Measurements from ENCODE around the gene ASCC2. TPM values are rescaled to one million over a fixed set of nuclear protein-coding genes. Genes with fewer than 3 reads are reported as not detected.
"Not testable (repeated sequence)": the region's sequence is repeated elsewhere in the genome, so short reads cannot be mapped to it uniquely, and the experiment has no call there.

The ASCC2 gene
- total and polyA plus RNA-seq, 2 donors (not counting 1 experiment from before 2014, with no cell fraction given): 23.8 to 30.5 TPM

DNA sequence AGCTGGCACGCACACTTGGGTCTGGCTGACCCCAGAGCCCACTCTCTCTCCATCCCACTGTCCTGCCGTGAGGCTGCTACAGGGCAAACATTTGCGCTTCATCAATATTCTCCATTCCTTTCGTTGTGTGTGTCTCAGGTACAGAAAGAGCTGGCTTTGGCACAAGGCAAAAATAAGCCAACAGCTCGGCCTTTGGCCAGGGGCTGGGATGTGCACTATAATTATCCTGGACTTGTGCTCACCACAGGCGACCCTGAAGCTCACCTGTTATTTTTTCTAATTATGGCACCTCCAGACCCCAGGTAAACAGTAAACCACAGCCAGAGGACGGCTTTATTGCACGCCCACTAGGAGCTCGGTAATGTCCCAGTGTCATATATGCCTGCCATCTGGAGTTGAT is 82.2 kb downstream of the ASCC2 start:
- no peak overlapping the region for H3K4me3 ChIP-seq (replicated peaks in 1 of 4; ENCODE audit: control extremely low read depth in 1 of 4, insufficient read depth in 1 of 4, low read depth in 3 of 4, low read length in 4 of 4)
- H4K20me1 ChIP-seq (ENCODE audit: control insufficient read depth, extremely low read depth, insufficient read depth, low read length): no peaks in the 10 kb centered on the region
- no peak overlapping the region for H3K9ac ChIP-seq (ENCODE audit: insufficient read depth, low read length)
- H3K79me2 ChIP-seq (ENCODE audit: control insufficient read depth, insufficient read depth, low read length): no peaks in the 10 kb centered on the region
- no peak overlapping the region for H3K4me2 ChIP-seq (ENCODE audit: extremely low read depth, insufficient read depth, low read length)
- no peak for DNase-seq (ENCODE audit: low read depth in 2 of 2)
- no peaks in the 10 kb centered on the region for H3K36me3 ChIP-seq (ENCODE audit: control insufficient read depth, insufficient read depth, low read length)
- no peak overlapping the region for H3K27ac ChIP-seq (ENCODE audit: insufficient read depth, low read length)
- H3K9me3 ChIP-seq (ENCODE audit: control insufficient read depth, insufficient read depth, low read depth, low read length): no peaks in the 10 kb centered on the region
- no peaks in the 10 kb centered on the region for H3K4me1 ChIP-seq (ENCODE audit: control insufficient read depth, extremely low read depth, insufficient read depth, low read length)
- TF ChIP-seq EZH2 (IDR thresholded peaks at IDR 0.05; ENCODE audit: low read length, missing control alignments): no peak
- TF ChIP-seq, protein P1, sequence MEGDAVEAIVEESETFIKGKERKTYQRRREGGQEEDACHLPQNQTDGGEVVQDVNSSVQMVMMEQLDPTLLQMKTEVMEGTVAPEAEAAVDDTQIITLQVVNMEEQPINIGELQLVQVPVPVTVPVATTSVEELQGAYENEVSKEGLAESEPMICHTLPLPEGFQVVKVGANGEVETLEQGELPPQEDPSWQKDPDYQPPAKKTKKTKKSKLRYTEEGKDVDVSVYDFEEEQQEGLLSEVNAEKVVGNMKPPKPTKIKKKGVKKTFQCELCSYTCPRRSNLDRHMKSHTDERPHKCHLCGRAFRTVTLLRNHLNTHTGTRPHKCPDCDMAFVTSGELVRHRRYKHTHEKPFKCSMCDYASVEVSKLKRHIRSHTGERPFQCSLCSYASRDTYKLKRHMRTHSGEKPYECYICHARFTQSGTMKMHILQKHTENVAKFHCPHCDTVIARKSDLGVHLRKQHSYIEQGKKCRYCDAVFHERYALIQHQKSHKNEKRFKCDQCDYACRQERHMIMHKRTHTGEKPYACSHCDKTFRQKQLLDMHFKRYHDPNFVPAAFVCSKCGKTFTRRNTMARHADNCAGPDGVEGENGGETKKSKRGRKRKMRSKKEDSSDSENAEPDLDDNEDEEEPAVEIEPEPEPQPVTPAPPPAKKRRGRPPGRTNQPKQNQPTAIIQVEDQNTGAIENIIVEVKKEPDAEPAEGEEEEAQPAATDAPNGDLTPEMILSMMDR (conservative IDR thresholded peaks at IDR 0.05 in 1 of 2, IDR thresholded peaks at IDR 0.05 in 1 of 2; ENCODE audit: low read depth in 1 of 2, low read length in 2 of 2): no peak
- H2AFZ ChIP-seq (ENCODE audit: low read length): no peak overlapping the region
- no peaks in the 10 kb centered on the region for H3K27me3 ChIP-seq (ENCODE audit: control insufficient read depth, insufficient read depth, low read length)

DNA sequence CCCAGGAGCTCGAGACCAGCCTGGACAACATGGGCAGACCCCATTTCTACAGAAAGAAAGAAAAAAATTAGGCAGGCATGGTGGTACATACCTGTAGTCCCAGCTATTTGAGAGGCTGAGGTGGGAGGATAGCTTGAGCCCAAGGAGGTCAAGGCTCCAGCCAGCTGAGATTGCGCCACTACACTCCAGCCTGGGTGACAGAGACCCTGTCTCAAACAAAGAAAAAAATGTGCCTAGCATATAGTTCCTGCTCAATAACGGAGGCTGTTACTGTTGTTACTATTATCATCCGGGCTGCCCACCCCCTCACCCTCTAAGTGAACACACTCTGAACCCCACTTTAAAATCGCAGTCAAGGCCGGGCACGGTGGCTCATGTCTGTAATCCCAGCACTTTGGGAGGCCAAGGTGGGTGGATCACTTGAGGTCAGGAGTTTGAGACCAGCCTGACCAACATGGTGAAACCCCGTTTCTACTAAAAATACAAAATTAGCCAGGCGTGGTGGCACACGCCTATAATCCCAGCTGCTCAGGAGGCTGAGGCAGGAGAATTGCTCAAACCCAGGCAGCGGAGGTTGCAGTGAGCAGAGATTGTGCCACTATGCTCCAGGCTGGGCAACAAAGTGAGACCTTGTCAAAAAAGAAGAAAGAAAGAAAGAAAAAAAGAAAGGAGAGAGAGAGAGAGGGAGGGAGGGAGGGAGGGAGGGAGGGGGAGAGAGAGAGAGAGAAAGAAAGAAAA is 83.2 kb downstream of the ASCC2 start:
- H3K27ac ChIP-seq (ENCODE audit: insufficient read depth, low read length); H3K4me1 ChIP-seq (ENCODE audit: control insufficient read depth, extremely low read depth, insufficient read depth, low read length); DNase-seq (ENCODE audit: low read depth in 2 of 2); H3K4me2 ChIP-seq (ENCODE audit: extremely low read depth, insufficient read depth, low read length); H3K4me3 ChIP-seq (replicated peaks in 1 of 4; ENCODE audit: control extremely low read depth in 1 of 4, insufficient read depth in 1 of 4, low read depth in 3 of 4, low read length in 4 of 4); H2AFZ ChIP-seq (ENCODE audit: low read length); H3K36me3 ChIP-seq (ENCODE audit: control insufficient read depth, insufficient read depth, low read length); H3K27me3 ChIP-seq (ENCODE audit: control insufficient read depth, insufficient read depth, low read length); H3K9me3 ChIP-seq (ENCODE audit: control insufficient read depth, insufficient read depth, low read depth, low read length); H3K9ac ChIP-seq (ENCODE audit: insufficient read depth, low read length); H4K20me1 ChIP-seq (ENCODE audit: control insufficient read depth, extremely low read depth, insufficient read depth, low read length); H3K79me2 ChIP-seq (ENCODE audit: control insufficient read depth, insufficient read depth, low read length): not testable (repeated sequence)

DNA sequence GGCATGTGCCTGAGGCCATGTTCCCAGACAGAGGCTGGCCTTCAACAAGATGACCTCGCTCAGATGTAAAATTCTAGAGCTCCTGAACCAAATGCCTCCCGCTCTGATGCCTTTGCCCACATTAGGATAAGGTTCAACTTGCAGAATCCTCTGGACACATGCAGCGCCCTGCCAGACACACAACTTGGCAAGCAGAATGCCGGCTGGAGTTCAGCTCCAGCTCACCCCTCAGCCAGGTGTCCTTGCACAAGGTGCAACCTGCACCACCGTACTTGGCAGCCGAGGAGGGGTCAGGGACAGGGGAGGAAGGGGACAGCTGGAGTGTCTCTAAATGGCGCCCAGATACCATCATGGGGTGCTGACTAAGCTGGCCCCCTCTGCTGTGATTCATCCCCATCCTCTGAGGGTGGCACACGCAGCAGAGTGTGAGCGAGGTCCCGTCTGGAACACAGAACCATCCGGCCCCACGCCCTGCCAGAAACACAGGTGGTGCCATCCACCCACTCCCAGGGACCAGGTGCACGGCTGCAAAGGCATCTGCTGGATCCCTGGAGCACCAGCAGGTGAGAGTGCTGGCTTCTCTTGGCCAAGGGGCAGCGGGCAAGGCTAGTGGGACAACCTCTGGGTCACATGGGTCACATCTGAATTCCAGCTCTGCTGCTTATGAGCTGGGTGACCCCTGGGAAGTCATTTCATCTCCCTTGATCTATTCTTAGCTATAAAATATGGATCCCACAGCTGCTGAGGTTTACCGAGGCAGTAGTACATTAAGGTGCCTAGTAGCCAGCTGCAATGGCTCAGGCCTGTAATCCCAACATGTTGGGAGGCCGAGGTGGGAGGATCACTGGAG is 84.0 kb downstream of the ASCC2 start:
- Histone ChIP-seq H3K36me3 (ENCODE audit: control insufficient read depth, insufficient read depth, low read length) (no peaks in the 10 kb centered on the region), H3K4me2 (ENCODE audit: extremely low read depth, insufficient read depth, low read length) (no peak overlapping the region), H3K27me3 (ENCODE audit: control insufficient read depth, insufficient read depth, low read length) (no peaks in the 10 kb centered on the region), H3K4me1 (ENCODE audit: control insufficient read depth, extremely low read depth, insufficient read depth, low read length) (no peaks in the 10 kb centered on the region), H3K9ac (ENCODE audit: insufficient read depth, low read length) (no peak overlapping the region), H4K20me1 (ENCODE audit: control insufficient read depth, extremely low read depth, insufficient read depth, low read length) (no peaks in the 10 kb centered on the region), H3K79me2 (ENCODE audit: control insufficient read depth, insufficient read depth, low read length) (no peaks in the 10 kb centered on the region), H3K4me3 (replicated peaks in 1 of 4; ENCODE audit: control extremely low read depth in 1 of 4, insufficient read depth in 1 of 4, low read depth in 3 of 4, low read length in 4 of 4) (no peak overlapping the region), H3K9me3 (ENCODE audit: control insufficient read depth, insufficient read depth, low read depth, low read length) (no peaks in the 10 kb centered on the region), H2AFZ (ENCODE audit: low read length) (no peak overlapping the region), H3K27ac (ENCODE audit: insufficient read depth, low read length) (no peak overlapping the region)
- no peak for DNase-seq (ENCODE audit: low read depth in 2 of 2)
- TF ChIP-seq EZH2 (IDR thresholded peaks at IDR 0.05; ENCODE audit: low read length, missing control alignments): no peak
- TF ChIP-seq, protein P1 (conservative IDR thresholded peaks at IDR 0.05 in 1 of 2, IDR thresholded peaks at IDR 0.05 in 1 of 2; ENCODE audit: low read depth in 1 of 2, low read length in 2 of 2): no peak
